Measurements from ENCODE around the gene OPN1SW. TPM values are rescaled to one million over a fixed set of nuclear protein-coding genes. Genes with fewer than 3 reads are reported as not detected.

The OPN1SW gene
- total RNA-seq, 1 donor from 2014 or later, result not detected

- H3K4me1 Mint-ChIP-seq (ENCODE audit: low read depth), result no peaks in the 10 kb centered on the region
- no peaks in the 10 kb centered on the region for H3K9me3 Mint-ChIP-seq
- no peaks in the 10 kb centered on the region for H3K36me3 Mint-ChIP-seq (ENCODE audit: low read depth)
- peaks cover 10% of the 10 kb centered on the region for H3K27me3 Mint-ChIP-seq (ENCODE audit: insufficient read depth)
- no peak for DNase-seq (ENCODE audit: low spot score)
- H3K4me3 Mint-ChIP-seq, result no peak overlapping the region
- H3K27ac Mint-ChIP-seq, result no peak overlapping the region
- intact Hi-C loops (cut with micrococcal nuclease), result no loop called here
Measured at GRCh38 chr7:128732521-128733277, 42.9 kb downstream of the OPN1SW start.

DNA sequence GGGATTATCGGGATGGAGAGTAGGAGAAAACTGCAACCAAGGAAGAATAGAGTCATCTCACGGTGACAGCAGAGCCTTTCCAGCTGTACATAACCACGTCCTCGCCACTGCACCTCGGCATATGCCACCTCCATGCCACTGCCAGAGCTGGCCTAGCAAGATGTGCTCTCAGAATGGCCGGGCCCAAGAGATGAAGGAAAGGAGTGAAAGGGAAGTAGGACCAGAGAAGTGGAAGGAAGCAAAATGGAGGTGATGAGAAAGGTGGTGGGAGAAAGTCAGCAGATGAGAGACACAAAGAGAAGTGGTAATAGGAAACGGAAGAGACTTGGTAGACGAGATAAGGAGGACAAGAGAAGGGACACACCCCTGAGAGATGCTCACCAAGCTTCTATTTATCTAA lies 44.4 kb downstream of the OPN1SW start:
- peaks cover 13% of the 10 kb centered on the region for H3K27me3 Mint-ChIP-seq (ENCODE audit: insufficient read depth)
- intact Hi-C loops (cut with micrococcal nuclease), result no loop called here
- no peak overlapping the region for H3K4me3 Mint-ChIP-seq
- H3K36me3 Mint-ChIP-seq (ENCODE audit: low read depth), result no peaks in the 10 kb centered on the region
- DNase-seq (ENCODE audit: low spot score), result no peak
- H3K9me3 Mint-ChIP-seq, result no peaks in the 10 kb centered on the region
- no peak overlapping the region for H3K27ac Mint-ChIP-seq
- no peaks in the 10 kb centered on the region for H3K4me1 Mint-ChIP-seq (ENCODE audit: low read depth)

DNA sequence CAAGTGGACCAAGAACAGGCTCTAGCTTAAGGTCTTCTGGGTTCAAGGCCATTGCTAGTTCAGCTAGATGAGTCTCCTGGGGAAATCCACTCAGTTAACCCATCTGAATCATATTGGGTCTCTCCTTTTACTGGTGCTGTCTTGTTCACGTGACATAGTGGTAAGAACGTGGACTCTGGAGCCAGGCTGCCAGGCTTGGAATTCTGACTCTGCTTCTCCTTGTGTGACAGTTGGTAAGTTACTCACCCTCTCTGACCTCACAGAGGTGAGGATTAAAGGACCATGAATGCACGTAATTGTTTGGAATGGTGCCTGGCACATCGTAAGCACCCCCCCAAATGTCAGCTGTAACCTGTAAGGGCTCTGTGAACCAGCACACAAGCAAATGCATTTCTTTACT lies 46.1 kb downstream of the OPN1SW start:
- Mint-ChIP-seq H3K9me3 (no peaks in the 10 kb centered on the region), H3K36me3 (ENCODE audit: low read depth) (no peaks in the 10 kb centered on the region), H3K27me3 (ENCODE audit: insufficient read depth) (peaks cover 16% of the 10 kb centered on the region), H3K27ac (no peak overlapping the region), H3K4me3 (no peak overlapping the region), H3K4me1 (ENCODE audit: low read depth) (no peaks in the 10 kb centered on the region)
- intact Hi-C loops (cut with micrococcal nuclease), result no loop called here
- DNase-seq (ENCODE audit: low spot score), result no peak

DNA sequence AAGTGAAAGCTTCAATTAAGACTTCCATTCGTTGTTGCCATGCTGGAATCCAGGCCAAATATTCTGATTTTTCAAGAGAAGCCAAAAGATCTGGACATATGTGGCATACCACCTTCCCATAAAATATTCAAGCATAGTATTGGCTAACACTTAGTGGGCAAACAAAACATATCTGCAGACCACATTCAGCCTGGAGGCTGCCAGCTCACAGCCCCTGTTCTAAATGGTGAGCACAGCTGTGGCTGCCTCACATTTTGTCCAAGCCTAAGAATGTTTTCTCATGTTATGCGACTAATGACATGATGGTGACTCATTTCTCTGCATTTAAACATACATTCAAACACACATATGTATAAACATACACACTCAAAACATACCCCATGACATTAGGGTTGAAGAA lies 47.0 kb downstream of the OPN1SW start:
- peaks cover 23% of the 10 kb centered on the region for H3K27me3 Mint-ChIP-seq (ENCODE audit: insufficient read depth)
- H3K36me3 Mint-ChIP-seq (ENCODE audit: low read depth), result no peaks in the 10 kb centered on the region
- H3K27ac Mint-ChIP-seq, result no peak overlapping the region
- intact Hi-C loops (cut with micrococcal nuclease), result no loop called here
- H3K9me3 Mint-ChIP-seq, result no peaks in the 10 kb centered on the region
- no peaks in the 10 kb centered on the region for H3K4me1 Mint-ChIP-seq (ENCODE audit: low read depth)
- no peak overlapping the region for H3K4me3 Mint-ChIP-seq
- DNase-seq (ENCODE audit: low spot score), result no peak

DNA sequence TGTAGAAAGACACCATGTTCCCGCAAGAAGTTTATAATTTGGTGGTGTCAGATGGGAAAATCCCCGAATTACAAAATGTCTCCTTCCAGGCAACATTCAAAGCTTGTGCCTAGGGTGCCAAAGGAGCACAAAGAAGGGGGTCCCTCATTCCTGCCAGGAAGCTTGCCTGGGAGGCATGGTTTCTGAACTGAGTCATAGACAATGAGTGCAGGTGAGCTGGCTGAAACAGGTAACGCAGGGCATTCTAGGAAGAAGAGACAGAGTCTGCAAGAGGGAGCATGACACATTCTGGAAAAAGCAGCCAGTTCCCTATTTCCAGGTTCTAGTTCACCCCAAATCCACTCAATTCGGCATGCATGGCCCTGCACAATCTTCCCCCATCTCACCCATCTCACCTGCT lies 48.4 kb downstream of the OPN1SW start:
- Mint-ChIP-seq H3K36me3 (ENCODE audit: low read depth) (no peaks in the 10 kb centered on the region), H3K9me3 (no peaks in the 10 kb centered on the region), H3K4me3 (no peak overlapping the region), H3K27me3 (ENCODE audit: insufficient read depth) (peaks cover 24% of the 10 kb centered on the region), H3K27ac (no peak overlapping the region), H3K4me1 (ENCODE audit: low read depth) (no peaks in the 10 kb centered on the region)
- intact Hi-C loops (cut with micrococcal nuclease), result no loop called here
- DNase-seq (ENCODE audit: low spot score), result no peak

DNA sequence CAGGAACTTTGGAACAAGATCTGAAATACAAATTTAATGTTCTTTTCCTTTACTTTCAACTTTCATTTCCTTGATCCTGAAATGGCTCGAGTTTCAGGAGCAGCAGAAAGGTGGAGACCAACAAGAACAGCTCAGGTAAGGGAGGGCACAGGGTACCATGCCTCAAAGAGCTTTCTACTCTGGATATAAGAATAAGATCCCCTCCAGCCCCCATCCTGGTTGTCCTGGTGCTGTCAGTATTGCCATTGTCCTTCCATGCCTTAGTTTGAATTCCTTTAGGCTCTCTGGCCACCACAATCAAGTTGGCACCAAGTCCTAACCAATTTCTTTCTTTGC lies 48.9 kb downstream of the OPN1SW start:
- Mint-ChIP-seq H3K36me3 (ENCODE audit: low read depth) (no peaks in the 10 kb centered on the region), H3K4me1 (ENCODE audit: low read depth) (no peaks in the 10 kb centered on the region), H3K27ac (no peak overlapping the region), H3K9me3 (no peaks in the 10 kb centered on the region), H3K27me3 (ENCODE audit: insufficient read depth) (peaks cover 23% of the 10 kb centered on the region), H3K4me3 (no peak overlapping the region)
- DNase-seq (ENCODE audit: low spot score), result no peak
- intact Hi-C loops (cut with micrococcal nuclease), result no loop called here

DNA sequence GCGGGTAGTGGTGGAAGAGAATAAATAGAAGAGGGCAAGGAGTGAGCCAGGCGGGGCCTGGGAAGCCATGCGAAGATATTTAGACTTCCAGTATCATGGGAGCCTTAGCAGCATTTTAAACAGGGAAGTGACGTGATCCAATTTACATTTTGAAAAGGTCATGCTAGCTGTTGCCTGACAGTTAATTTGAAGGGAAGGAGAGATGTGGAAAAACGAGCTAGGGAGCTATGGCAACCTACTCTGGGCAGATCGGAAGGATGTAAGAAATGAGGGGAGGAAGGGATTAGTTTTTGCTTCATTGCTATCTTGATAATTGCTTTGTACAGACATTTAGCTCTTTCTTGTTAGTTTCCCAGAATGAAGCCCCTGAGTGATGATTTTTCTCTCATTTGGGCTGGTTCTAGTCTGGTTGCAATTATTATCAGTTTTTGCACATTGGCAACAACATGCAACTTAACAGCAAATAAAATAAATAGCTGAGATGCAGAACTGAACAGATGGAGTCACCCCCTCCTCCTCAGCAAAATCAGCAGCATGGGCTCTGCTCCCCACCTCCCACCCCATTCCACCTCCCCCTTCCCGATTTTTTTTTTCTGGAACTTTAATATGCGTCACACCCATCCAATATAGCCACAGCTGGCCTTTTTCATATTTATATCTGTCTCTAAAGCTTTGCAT lies 49.4 kb downstream of the OPN1SW start:
- Mint-ChIP-seq H3K4me1 (ENCODE audit: low read depth) (no peaks in the 10 kb centered on the region), H3K27me3 (ENCODE audit: insufficient read depth) (peaks cover 17% of the 10 kb centered on the region), H3K36me3 (ENCODE audit: low read depth) (no peaks in the 10 kb centered on the region), H3K9me3 (no peaks in the 10 kb centered on the region), H3K4me3 (no peak overlapping the region), H3K27ac (no peak overlapping the region)
- no peak for DNase-seq (ENCODE audit: low spot score)
- intact Hi-C loops (cut with micrococcal nuclease), result no loop called here

GRCh38 chr7:128725531-128725930 lies 50.1 kb downstream of the OPN1SW start:
- Mint-ChIP-seq H3K36me3 (ENCODE audit: low read depth) (no peaks in the 10 kb centered on the region), H3K4me3 (no peak overlapping the region), H3K9me3 (no peaks in the 10 kb centered on the region), H3K27ac (no peak overlapping the region), H3K4me1 (ENCODE audit: low read depth) (no peaks in the 10 kb centered on the region), H3K27me3 (ENCODE audit: insufficient read depth) (peaks cover 14% of the 10 kb centered on the region)
- intact Hi-C loops (cut with micrococcal nuclease), result no loop called here
- no peak for DNase-seq (ENCODE audit: low spot score)

- no peaks in the 10 kb centered on the region for H3K9me3 Mint-ChIP-seq
- no peak for DNase-seq (ENCODE audit: low spot score)
- H3K36me3 Mint-ChIP-seq (ENCODE audit: low read depth), result no peaks in the 10 kb centered on the region
- no peak overlapping the region for H3K27ac Mint-ChIP-seq
- H3K4me1 Mint-ChIP-seq (ENCODE audit: low read depth), result no peaks in the 10 kb centered on the region
- peaks cover 14% of the 10 kb centered on the region for H3K27me3 Mint-ChIP-seq (ENCODE audit: insufficient read depth)
- H3K4me3 Mint-ChIP-seq, result no peak overlapping the region
- intact Hi-C loops (cut with micrococcal nuclease), result no loop called here
Measured at GRCh38 chr7:128724743-128725142, 50.9 kb downstream of the OPN1SW start.

Other genes with a start within 250 kb of the OPN1SW start
- gene GARIN1A, start 103.5 kb downstream of the OPN1SW start, total RNA-seq, result 0.73 and 1.0 TPM in 2 replicates
- 52.8 and 59.2 TPM in 2 replicates for gene CALU, start 36.4 kb downstream of the OPN1SW start, total RNA-seq
- gene CCDC136, start 16.2 kb upstream of the OPN1SW start, total RNA-seq, result 10.0 and 11.1 TPM in 2 replicates
- gene FLNC, start 54.6 kb upstream of the OPN1SW start, total RNA-seq, result 0.03 and 0.07 TPM in 2 replicates
- gene ATP6V1F, start 87.1 kb upstream of the OPN1SW start, total RNA-seq, result 131 and 134 TPM in 2 replicates
- gene KCP, start 134.9 kb upstream of the OPN1SW start, total RNA-seq, result not detected in 2 replicates
- gene IRF5, start 162.1 kb upstream of the OPN1SW start, total RNA-seq, result 19.8 and 21.2 TPM in 2 replicates

Measured in activated T-helper 1 cell treated with anti-CD3 and anti-CD28 coated beads, Interleukin-12 subunit alpha, Interleukin-12 subunit beta, Interleukin-2, Interleukin-4 antibody, amounts not matched to agents 30 ng/mL and 10 ng/mL and 1 ng/mL, durations not matched to agents 14 hours and 24 hours and 36 hours (primary cell).